ENCODE results near the gene LKAAEAR1.

The LKAAEAR1 gene

DNA sequence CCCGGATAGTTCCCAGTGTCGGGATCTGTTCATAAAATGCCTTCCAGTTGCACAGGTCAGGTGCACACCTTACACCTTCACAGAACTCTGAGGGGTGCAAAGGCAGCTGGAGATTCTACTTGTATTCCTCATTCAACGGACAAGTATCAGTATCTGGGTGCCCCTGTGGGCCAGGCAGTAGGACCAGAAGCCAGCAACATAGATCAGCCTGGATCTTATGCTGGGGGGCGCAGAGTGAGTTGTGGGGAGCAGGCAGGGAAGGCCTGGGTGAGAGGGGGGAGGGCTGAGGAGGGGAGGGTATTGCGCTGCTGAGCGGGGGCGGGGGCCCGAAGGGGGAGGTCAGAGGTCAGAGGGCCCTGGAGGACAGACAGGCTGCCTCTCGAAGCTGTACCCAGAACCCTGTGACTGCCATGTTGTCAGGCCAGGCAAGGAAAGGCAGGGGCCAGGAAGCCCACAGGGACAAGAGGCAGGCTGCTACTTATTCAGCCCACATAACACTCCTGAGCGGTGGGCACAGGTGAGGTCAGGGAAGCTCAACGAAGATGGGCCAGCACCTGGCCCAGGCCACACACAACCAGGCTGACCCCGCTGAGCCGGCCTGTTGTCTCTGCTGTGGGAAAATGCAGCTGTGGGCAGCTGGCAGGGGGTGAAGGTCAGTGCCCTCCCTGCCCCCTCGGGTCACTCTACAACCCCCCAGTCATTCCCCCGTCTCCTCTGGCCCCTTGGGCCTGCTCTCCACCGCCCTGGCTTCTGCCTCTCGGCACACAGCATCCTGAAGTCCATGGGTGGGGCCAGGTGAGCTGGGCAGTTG lies 3.2 kb downstream of the LKAAEAR1 start:
- FAIRE-seq (no peak), DNase-seq (ENCODE audit: extremely low spot score, insufficient read length, low read depth) (no peak)

DNA sequence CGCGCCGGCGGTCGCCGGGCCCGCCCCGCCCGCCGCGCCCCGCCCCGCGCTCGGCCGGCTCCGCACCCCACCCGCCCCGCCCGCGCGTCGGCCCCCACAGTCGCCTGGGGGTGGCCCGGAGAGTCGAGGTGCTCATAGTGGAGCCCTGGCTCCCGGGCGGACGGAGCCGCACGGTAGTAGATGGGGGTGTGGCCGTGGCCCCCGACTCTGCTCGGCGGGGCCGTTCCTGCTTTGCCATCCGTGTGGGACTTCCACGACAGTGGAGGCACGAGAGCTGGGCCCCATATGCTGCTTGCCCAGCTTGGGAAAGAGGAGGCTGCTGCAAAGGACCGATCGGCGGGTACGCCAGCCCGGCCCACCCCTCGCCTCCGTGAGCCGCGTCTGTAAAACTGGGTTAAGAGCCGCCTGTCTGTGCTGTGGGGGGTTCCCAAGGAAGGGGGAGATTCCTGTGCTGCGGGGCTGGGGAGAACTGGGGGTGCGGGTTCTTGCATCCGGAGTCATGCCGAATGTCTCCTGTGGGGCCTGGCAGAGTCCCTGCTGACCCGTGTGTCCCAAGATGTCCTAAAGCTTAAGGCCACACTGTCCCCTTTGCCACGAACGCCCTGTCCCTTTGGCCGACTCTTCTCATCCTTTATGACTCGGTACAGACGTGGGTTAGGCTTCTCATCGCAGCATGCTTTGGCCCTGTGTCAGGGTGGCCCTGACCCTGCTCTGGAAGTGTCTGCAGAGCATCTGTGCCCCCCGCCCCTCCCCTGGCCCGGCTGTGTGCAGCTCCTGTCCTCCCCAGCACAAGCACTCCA lies 4.0 kb downstream of the LKAAEAR1 start, which contains the start of gene OPRL1:
Gene OPRL1, plus strand, starts transcription at position 70 of the 800 bp plus-strand sequence. CDS start 12,639 bp downstream, outside the sequence.
- DNase-seq (ENCODE audit: extremely low spot score, insufficient read length, low read depth) = no peak
- peak; percentile 12 for FAIRE-seq

DNA sequence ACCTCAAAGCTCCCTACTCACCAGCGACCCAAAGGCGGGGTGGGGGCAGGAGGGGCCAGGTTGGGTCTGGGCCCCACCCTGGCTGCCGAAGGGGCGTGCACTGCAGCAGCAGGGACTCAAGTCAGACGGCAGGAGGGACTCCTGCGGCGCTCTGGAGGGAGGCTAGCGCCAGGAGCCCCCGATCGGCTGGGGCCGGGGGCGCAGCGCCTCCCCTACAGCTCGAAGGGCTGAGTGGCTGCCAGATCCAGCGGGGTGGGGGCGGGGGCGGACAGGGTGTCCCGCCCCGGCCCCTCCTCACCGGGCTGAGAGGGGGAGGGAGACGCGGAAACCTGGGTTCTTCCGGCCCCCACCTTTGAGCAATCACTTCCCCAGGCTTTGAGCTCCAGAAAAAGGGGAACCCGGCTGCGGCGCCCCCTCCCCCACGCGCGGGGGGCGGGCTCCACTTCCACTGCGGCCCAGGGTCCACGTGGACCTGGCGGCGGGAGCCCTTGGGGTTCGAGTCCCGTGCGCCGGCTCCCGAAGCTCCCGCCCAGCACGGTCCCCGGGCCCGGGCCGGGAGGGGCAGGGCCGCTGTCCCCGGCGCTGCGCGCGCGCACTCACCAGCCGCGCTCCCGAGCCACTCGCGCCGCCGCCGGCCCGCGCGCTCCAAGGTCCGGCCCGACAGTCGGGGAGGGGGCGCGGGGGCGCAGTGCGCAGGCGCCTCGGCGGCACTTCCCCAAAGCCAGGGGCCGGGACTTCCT lies 4.8 kb downstream of the LKAAEAR1 start, which contains the start of gene RGS19:
Gene RGS19, minus strand, starts transcription at position 246 of the 740 bp plus-strand sequence. CDS start 2,632 bp downstream, outside the sequence.
- FAIRE-seq (peak; percentile 73), DNase-seq (ENCODE audit: extremely low spot score, insufficient read length, low read depth) (peak; percentile 82)

DNA sequence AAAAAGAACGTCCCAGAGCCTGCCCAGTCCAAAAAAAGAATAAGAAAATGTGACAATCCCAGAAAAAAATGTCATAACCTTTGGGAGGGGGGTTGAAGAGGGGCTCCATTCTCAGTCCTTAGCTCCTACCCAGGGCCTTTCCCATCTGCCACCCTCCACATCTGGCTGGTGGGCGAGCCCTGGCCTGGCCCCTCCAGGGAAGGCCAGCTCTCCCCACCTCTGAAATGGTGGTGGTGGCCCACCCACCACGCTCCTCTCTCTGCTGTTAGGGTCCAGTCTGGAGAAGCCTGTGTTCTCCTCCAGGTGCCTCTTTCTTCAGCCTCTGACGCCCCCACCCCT lies 5.3 kb downstream of the LKAAEAR1 start:
- FAIRE-seq = no peak
- DNase-seq (ENCODE audit: extremely low spot score, insufficient read length, low read depth) = no peak

DNA sequence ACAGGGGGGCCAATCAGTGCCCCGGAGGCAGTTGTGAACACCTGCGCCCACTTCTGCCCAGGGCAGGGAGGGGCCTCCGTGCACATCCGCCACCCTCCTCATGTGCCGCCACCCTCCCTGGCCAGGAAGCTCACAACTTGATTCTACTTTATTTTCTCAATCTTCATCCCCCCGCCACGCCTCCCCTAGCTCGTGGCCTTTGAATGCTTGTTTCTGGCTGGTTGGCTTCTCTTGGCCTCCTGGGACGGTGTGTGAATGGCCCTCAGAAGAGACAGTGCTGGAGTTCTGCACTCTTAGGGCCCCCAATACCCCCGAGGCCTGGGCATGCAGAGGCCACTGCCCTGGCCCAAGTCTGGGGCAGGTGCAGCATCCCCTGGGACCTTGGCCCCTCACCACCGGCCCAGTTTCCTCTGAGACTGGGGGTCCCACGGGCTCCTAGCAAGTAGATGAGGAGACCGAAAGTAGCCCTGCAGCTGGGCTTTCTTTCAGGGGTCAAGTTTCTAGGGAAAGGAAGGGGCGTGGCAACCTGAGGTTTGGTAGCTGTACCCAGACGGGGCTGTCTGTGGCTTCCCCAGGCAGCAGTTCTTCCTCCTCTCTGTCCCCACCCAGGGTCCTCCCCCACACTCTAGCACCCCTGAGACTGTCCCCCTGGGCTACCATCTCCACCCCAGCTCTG lies 6.2 kb downstream of the LKAAEAR1 start:
- DNase-seq (ENCODE audit: extremely low spot score, insufficient read length, low read depth) (no peak), FAIRE-seq (peak; percentile 93)

DNA sequence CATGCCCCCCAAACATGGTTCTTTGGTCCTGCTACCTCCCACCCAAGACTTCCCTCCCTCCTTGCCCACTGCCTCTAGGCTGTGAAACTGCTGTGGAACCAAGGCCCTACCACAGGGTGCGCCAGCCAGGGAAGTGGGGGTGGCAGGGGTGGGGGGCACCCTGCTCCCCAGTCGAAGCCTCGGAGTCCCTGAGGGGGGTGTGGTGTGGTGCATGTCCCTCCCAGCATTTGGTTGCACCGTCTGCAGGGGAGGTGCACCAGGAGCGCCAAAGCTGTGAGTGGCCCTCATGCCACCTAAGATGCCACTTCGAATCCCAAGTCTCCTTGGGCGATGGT lies 6.7 kb downstream of the LKAAEAR1 start:
- peak; percentile 44 for FAIRE-seq
- no peak for DNase-seq (ENCODE audit: extremely low spot score, insufficient read length, low read depth)

DNA sequence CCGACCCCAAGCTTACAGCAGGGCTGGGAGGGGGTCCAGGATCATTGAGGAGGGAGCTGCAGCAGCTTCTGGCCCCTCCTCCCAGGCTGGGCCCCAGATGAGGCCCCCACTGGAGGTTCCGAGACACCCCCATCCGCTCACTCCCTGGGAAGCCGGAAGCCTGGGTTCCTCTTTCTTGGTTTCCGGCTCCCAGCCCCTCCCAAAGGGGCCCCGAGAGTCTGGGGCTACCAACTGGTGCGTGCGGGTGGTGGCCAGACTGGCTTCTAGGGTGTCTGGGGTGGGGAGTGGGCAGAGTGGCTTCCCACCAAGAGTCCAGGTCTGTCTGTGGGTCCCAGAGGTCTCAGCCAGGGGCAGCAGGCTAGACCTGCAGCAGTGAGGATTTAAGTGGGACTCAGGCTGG lies 7.1 kb downstream of the LKAAEAR1 start:
- FAIRE-seq = peak; percentile 80
- DNase-seq (ENCODE audit: extremely low spot score, insufficient read length, low read depth) = no peak

DNA sequence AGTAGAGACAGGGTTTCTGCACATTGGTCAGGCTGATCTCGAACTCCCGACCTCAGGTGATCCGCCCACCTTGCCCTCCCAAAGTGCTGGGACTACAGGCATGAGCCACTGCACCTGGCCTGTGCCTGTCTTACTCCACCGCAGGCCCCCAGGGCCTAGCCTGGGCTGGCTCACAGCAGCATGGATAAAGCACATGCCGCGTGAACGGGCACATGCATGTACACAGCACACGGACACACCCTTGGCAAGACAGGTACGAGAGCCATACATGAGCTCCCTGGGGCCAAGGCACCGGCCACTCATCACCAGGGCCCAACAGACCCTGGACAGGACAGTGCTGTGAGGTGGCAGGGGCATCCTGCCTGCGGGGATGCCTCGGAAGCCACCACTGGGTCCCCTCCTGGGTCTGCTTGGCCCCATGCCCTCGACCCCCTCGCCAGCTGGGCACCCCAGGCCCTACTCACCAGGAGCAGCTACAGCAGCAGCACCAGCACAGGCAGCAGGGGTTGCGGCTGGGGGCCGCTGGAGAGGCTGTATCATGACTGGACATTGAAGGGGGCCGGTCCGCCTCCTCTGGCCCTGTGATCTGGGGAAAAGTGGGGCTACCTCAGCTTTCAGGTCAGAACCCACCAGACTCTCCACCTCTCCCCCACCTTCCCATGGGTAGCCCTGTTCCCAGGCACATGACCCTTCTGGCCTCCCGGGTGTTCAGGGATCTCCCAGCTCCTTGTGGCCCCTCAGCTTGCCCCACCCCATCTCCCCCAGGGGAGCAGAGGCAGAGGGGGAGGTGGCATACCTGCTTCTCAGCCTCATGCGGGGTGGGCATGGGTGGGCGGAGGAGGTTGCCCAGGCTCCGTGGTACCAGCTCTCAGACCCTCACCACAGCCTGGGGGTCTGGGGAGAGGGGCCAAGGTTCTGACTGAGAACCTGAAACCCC lies 7.9 kb downstream of the LKAAEAR1 start:
- FAIRE-seq (no peak), DNase-seq (ENCODE audit: extremely low spot score, insufficient read length, low read depth) (no peak)

DNA sequence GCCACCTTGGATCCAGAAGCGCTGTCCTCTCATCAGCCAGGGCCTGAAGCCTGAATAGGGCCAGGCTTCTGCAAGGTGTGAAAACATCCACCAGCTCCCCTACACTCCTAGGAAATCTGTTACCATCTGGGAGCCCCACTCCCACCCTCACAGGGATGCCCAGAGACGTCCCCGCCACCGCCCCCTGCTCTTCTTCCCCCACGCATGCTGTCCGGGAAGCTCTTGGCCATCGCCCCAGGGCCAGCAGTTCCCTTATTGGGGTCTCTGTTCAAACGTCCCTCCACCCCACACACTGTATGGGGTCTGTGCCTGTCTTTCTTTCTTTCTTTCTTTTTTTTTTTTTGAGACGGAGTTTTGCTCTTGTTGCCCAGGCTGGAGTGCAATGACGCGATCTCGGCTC lies 8.6 kb downstream of the LKAAEAR1 start:
- no peak for DNase-seq (ENCODE audit: extremely low spot score, insufficient read length, low read depth)
- FAIRE-seq = no peak

DNA sequence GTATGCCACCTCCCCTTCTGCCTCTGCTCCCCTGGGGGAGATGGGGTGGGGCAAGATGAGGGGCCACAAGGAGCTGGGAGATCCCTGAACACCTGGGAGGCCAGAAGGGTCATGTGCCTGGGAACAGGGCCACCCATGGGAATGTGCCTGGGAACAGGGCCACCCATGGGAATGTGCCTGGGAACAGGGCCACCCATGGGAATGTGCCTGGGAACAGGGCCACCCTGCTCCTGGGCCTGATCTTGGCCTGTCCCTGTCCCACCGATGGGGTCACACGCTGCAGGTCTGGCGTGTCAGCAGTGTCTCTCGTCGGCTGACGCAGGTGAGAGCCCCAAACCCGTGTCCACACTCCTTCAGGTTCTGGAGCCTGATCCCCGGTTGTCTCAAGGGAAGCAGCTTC lies 9.2 kb downstream of the LKAAEAR1 start:
- FAIRE-seq (no peak), DNase-seq (ENCODE audit: extremely low spot score, insufficient read length, low read depth) (no peak)

DNA sequence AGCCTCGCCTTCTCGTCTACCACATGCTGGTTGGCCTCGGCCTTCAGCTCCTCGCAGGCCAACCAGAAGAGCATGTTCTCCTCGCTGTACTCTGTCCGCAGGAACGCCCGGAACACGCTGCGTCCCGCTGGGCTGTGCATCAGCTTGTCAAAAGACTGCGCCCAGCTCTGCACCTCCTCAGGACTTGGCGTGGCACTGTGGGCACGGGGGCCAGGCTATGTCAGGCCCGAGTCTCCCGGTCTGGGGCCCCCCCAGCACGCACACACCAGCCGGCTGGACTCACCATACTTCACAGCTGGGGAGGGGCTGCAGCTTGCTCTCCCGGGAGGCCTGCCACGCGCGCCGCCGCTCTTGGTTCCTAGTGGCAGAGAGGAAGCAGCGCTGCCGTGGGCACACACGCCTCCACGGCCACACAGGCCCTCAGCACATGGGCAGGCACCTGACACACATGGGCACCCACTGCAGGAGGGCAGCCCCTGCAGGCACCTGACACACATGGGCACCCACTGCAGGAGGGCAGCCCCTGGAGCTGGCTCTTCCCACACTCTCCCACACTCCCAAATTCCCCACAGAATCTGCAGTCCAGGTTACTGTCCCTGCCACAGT lies 9.9 kb downstream of the LKAAEAR1 start:
- no peak for FAIRE-seq

DNA sequence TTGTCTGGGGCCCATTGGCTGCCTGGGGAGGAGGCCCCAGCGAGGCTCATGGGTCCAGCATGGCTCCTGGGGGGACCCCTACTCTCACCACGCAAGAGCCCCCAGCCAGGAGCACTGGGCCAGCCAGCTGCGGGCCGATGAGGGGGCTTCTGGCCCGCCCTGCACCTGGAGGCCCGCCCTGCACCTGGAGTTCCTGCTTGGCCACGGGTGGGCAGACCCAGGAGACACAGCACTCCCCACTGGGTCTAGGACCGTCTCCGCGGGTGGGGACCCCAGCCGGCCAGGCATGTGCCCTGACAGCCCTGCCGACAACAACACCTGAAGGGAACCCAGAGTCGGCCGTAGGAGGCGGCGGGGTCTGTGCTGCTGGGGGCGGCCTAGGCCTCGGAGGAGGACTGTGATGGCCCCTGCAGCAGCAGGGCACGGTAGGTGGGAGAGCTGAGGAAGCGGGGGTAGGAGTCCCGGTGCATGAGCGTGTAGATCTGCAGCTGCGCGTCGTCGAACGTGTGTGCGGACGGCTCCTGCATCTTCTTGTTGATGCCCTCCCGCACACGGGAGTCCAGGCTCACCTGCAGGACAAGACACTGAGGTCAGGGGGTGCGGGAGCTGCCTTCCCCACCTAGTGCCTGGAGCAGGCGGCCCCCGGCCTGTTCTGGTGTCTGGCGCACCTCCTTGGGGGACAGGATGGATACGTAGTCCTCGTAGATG lies 10.6 kb downstream of the LKAAEAR1 start:
- FAIRE-seq = no peak
- DNase-seq (ENCODE audit: extremely low spot score, insufficient read length, low read depth) = no peak

More for the DNA sequence above, 9.9 kb downstream of the LKAAEAR1 start:
- DNase-seq (ENCODE audit: extremely low spot score, insufficient read length, low read depth) = no peak

DNA sequence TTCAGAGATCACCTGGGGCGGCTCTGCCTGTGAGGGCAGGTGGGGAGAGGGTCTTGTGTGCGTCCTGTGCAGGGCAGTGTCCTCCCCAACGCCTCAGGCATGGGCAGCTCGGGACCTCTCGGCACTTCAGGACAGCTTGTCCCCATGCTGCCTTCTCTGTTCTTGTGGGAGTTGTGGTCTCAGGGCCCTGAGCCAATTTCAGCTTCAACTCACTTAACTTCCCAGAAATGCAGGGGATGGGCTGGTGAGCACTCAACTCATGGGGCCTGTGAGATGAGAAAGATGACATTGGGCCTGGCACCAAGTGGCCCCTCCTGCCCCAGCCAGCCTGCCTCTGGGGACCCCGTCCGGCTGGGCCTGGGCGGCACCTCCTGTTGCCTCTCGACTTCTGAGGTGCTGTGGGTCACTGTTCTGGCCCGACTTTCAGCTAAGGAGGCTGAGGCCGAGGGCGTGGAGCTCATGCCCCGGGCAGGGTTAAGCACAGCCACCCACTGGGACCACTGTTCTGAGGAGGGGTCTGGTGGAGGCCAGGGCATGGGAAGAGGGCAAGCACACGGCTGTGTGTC lies 11.6 kb downstream of the LKAAEAR1 start:
- FAIRE-seq = no peak
- DNase-seq (ENCODE audit: extremely low spot score, insufficient read length, low read depth) = no peak

DNA sequence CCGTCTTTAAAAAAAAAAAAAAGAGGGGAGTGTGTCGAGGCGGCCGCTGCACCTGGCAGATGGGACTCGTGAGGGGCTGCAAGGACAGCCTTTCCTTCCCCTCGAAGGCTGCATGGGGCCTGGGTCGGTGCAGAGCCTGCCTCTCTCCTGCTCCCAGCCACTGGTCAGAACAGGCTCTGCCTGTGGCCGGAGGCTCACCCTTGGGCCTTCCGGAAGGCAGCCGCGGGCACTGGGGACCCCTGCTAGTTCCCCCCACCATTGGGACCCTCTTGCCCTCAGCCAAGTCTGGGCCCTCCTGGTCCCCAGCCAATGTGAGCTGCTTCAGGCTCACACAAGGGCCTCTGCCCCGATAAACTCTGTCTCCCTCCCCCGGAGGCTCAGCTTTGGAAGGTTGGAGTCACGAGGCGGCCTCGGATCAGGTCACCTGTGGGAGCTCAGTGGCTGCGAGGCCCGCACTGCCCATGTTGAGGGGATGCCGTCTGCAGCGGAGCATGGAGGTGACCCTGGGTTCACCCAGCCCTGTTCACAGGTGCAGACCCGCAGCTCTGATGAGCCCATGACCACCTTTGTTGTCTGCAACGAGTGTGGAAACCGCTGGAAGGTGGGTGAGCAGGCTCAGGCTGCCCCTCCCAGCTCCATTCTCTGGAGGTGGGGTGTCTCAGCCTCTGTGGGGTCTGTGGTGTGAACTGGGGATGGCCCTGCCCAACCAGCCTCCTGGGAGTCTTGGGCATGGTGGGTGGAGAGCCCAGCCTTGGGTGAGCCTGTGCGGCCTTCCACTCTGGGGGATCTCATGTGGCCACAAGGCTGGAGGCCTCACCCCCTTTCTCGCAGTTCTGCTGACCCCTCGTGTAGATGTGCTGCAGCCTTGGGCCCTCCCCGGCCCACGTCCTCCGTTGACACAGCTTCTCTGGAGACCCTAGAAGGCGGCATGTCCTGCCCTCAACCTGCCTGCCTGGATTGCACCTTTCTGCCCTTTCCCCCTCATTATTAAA lies 12.6 kb downstream of the LKAAEAR1 start:
- FAIRE-seq (no peak), DNase-seq (ENCODE audit: extremely low spot score, insufficient read length, low read depth) (no peak)

DNA sequence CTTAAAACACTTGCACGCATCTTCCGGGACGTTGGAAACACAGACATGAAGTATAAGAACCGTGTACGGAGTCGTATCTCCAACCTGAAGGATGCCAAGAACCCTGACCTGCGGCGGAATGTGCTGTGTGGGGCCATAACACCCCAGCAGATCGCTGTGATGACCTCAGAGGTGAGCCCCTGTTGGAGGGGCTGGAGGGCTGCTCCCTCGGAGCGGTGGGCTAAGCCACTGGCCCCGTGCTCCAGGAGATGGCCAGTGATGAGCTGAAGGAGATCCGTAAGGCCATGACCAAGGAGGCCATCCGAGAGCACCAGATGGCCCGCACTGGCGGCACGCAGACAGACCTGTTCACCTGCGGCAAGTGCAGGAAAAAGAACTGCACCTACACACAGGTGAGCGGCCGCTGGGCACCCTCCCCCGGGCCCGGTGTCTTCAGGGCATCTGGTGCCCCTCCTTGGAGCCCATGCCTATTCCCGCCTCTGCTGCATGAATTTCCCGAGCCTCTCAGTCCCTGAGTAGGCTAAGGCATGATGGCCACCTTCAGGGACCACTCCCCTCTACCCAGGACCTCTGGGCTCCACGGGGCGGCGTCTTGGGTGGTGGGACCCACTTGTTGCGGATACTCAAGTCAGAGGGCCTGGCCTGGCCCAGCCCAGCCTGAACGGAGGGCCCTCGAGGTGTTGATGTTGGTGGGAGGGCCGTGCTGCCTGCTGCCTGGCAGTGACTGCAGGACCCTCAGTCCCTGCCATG lies 13.8 kb downstream of the LKAAEAR1 start:
- DNase-seq (ENCODE audit: extremely low spot score, insufficient read length, low read depth) (no peak), FAIRE-seq (no peak)
